Endothelial cell of hepatic sinusoid (primary cell): ENCODE measurements around the gene USP28.

Experiments used
- in situ Hi-C: cut with HindIII; loops from 2 replicates; pipeline ENCODE4 v1.10.0; 2017; ENCODE audit warnings: low sequenced_read_pairs

The USP28 gene

GRCh38 chr11:113877670-113878055 lies 2.3 kb upstream of the USP28 start:
- in situ Hi-C loops = no loop called here

- in situ Hi-C loops = no loop called here
These were observed 1.7 kb upstream of the USP28 start for GRCh38 chr11:113876798-113877669.

DNA sequence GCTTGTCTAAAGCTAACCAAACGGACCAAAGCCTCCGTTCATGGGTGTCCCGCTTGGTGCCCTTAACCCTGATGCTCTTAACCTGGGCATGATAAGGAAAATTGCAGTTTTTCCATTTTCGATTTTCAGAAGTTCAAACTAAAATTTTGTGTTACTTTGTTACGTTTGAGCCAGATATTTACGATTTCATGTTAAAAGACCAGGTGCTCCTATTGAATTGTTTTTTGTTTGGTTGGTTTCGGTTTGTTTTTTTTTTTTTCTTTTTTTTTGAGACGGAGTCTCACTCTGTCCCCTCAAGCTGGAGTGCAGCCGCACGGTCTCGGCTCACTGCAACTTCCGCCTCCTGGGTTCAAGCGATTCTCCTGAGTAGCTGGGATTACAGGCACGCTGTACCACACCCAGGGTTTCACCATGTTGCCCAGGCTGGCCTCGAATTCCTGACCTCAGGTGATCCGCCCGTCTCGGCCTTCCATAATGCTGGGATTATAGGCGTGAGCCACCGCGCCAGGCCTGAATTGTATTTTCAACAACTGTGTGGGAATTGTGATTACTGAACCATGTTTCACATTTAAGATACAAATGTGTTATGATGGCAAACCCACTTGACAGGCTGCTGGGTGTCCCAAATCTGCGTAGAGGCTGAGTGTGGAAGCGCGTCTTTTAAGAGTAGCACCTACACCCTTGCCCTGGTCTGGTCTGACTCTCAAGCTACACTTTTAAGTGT lies 864 bp upstream of the USP28 start:
- in situ Hi-C loops = no loop called here

DNA sequence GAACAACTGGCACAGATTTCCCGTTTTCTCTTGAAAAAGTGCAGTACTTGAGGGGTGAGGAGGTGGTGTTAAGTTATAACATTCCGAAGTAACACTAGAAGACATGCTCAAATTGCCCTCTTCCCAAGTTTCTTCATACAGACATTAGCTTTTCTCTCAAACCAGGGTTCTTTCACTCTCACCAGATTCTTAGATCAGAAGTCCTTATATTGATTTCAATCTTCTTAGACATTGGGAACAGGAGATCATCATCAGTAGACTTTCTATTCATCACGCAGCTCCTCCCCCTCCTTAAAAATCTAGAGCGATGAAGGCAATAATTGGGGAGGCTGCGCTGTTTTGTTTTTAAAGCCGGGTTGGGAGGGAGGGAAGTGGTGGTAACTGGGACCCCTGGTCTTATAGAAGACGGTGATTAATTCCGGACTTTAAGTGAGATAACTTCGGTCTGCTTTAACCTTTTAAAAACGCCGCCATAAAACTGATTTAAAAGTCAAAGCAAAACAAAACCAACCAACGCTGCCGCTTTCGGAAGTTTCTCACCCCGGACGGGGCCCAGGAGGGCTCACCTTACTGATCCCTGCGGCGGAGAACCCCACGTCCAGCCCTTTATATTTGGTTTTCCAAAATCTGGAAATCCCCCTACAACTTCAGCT lies 665 bp downstream of the USP28 start:
- in situ Hi-C loops = no loop called here

GRCh38 chr11:113874096-113874495 lies 1.3 kb downstream of the USP28 start:
- in situ Hi-C loops = no loop called here

DNA sequence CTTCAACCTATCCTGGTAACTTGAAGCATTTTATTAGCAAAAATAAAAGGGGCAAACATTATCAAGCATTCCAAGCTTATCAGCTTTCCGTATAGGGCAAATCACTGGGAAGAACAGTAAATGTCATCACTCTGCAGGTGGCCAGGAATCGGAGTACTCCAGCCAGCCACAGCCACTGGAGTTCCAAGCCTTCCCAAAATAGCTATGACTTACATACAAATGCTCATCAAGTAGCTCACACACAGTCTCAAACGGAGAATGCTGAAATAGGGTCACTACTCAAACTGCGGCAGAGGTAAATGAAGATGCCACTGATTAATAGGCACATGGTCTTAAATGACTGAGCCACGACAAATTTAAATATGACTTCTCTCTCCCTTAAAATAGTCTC lies 2.1 kb downstream of the USP28 start:
- in situ Hi-C loops = no loop called here

DNA sequence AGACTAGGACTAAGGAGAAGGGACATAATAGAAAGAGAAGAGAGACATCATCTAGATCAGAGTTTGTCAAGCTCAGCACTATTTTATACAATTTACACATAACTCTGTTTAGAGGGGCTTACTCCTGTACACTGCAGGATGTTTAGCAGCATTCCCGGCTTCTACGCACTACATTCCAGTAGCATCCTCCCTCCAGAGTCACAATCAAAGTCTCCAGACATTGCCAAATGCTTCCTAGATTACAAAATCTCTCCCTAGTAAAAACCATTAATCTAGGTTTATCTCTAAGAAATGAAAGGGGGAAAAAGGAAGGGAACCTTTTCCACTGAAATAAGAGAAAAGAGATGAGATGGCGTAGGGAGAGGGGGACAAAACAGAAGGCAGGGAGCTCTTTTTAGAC lies 4.0 kb downstream of the USP28 start:
- in situ Hi-C loops = no loop called here

- in situ Hi-C loops = no loop called here
These were observed 7.4 kb downstream of the USP28 start for GRCh38 chr11:113867843-113868503.

- in situ Hi-C loops = no loop called here
These were observed 9.5 kb downstream of the USP28 start for GRCh38 chr11:113865873-113866272.

- in situ Hi-C loops = no loop called here
These were observed 11.0 kb downstream of the USP28 start for GRCh38 chr11:113864410-113864809.

DNA sequence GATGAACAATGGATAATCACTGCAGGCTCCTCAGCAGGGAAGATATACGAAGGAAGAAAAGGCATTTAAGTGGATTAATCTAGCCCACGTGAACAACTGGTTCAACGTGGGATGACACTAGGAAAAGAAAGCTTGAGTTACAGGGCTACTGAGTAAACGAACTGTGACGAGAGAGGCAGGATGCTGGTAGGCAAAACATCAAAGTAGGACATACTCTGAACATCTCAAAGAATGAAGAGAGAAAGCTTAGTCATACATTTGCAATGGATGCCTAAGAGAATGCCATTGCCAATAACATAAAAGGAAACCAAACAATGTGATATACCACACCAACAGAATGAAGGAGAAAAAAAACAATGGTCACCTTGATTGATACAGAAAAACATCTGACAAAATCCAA lies 12.9 kb downstream of the USP28 start:
- in situ Hi-C loops = no loop called here

- in situ Hi-C loops = no loop called here
These were observed 15.7 kb downstream of the USP28 start for GRCh38 chr11:113859665-113860064.

GRCh38 chr11:113856966-113857759 lies 18.2 kb downstream of the USP28 start:
- in situ Hi-C loops = no loop called here

DNA sequence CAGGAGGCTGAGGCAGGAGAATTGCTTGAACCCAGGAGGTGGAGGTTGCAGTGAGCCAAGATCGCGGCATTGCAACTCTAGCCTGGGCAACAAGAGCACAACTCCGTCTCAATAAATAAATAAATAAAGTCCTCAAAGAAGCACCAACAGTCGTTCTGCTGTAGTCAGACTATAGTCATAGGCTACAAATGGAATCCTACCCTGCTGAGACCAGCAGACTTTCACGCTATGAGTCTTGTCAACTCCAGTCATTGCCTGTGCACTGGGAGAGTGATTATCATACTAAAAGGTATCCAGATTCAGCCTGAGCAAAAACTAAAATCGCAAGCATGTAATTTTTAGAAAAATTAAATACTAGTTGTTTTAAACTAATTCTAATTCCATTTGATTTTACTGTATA lies 19.6 kb downstream of the USP28 start:
- in situ Hi-C loops = no loop called here

DNA sequence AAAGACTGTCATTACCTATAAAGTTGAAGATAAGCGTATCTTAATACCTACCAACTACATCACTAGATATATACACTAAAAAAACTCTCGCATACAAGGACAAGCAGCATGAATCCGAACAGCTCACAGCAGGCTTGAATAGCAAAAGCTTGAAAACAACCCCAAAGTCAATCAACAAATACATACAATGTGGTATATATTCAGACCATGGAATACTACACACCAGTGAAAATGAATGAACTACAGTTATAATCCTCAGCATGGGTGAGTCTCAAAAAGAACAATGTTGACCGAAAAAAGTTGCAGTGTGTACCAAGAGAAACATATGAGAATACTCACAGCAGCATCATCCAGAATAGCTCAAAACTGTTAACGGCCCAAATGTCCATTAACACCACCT lies 25.2 kb downstream of the USP28 start:
- in situ Hi-C loops = no loop called here

DNA sequence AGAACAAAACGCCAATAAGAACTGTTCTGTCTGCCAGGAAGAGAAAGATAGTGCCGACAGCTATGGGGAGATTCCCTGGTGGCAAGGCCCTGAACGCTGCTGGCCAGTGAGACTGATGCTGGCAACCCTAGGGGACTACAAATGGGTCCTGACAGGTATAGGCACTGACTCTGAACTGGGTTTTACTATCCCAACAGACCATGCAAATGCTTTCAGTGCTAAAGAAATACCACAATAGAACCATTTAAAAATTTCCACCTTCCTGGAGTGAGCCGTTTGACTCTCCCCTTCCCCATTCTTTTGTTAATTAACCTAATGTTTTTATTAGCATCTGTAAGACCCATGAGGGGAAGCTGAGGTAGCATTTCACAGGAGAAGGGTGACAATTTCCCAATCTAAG lies 25.7 kb downstream of the USP28 start:
- in situ Hi-C loops = no loop called here

- in situ Hi-C loops = no loop called here
These were observed 27.8 kb downstream of the USP28 start for GRCh38 chr11:113847580-113847979.

- in situ Hi-C loops = no loop called here
These were observed 28.3 kb downstream of the USP28 start for GRCh38 chr11:113847111-113847510.

DNA sequence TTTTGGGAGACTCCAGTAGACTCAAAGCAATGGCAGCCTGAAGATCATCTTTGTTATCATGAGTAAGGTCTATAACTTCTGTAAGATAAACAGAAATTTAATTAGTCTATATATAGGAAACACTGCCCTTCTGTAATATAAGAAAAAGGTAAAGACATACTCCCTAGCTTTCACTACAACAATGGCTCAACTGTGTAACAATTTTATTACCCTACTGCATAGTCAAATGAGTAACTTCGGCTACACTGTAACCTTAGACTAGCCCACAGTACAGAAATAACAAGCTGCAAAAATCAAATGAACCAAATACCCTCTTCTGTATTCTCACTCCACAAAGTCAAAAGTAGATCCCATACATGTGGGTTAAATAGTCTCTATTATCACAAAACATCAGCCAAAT lies 33.7 kb downstream of the USP28 start:
- in situ Hi-C loops = no loop called here

DNA sequence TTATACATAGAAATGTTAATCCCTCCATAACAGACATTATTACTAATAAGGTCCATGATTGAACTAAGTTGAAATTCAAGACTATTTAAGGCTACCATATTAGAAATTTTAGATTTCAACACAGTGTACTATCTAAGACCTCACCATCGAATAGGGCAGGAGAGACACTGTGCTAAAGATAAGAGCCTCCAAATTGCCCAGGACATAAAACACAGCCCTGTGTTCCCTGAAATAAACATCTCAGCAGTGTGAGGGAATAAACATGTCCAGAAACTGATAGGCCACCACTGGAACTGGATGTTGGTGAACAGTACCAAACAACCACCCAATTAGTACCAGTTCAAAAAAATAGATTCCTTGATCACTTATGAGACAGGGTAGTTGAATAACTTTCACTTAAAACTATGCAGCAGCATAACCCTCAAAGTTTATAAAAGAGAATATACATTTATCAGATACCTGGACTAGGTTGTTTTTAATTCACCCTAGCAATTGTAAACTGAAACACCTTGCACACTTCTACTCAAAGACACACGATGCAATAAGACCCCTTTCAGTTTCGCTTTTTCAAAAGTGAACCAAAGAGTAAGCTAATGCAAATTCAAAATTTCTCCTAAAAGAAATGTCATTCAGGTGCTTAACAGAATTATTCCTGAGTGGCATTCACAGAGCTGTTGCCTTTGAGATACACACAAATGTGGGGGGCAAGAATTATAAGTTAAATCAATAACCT lies 34.3 kb downstream of the USP28 start:
- in situ Hi-C loops = no loop called here
